ENCODE results near the gene ATF7IP. TPM values are rescaled to one million over a fixed set of nuclear protein-coding genes. Genes with fewer than 3 reads are reported as not detected.
"Not testable (repeated sequence)": the region's sequence is repeated elsewhere in the genome, so short reads cannot be mapped to it uniquely, and the experiment has no call there.

Gene ATF7IP
- 100 to 1,000 TPM in 6 of 7 donors, 10 to 100 TPM in 1; 84.5 to 170 (median 132) TPM for total RNA-seq
- polyA plus RNA-seq: 10 to 100 TPM; 10.2 to 19.2 (median 15.7) TPM
- long read RNA-seq, donor 1, full-length matches to known transcripts: 4 of 9 reads
- long read RNA-seq, donor 1, partial matches to known transcripts: 5 of 9 reads
- long read RNA-seq, donor 1, other reads (novel, unspliced or antisense): 0 of 9 reads
- long read RNA-seq, donor 2, full-length matches to known transcripts: 1 of 1 reads
- long read RNA-seq, donor 2, partial matches to known transcripts: 0 of 1 reads
- long read RNA-seq, donor 2, other reads (novel, unspliced or antisense): 0 of 1 reads

- TF ChIP-seq POLR2AphosphoS5 (IDR thresholded peaks at IDR 0.05) (peak; percentile 98 to 99 (median 99)), POLR2A (IDR thresholded peaks at IDR 0.05) (peak in 2 of 3 donors; percentile 72 to 80), CTCF (IDR thresholded peaks at IDR 0.05 in 8 of 11, conservative IDR thresholded peaks at IDR 0.05 in 3 of 11) (peak in 9 of 11 experiments; percentile 20 to 62 (median 47))
- Histone ChIP-seq H3K27ac (peak within 1 kb of the TSS; percentile 97 to 99 (median 98)), H3K4me3 (peak within 1 kb of the TSS; percentile 45 to 79 (median 56)), H3K27me3 (replicated peaks in 1 of 7) (no peaks in the 10 kb centered on the region), H3K4me1 (peaks cover 12 to 65% (median 40%) of the 10 kb centered on the region in 6 donors), H3K36me3 (peaks cover 0 to 18% (median 8%) of the 10 kb centered on the region in 6 donors), H3K9me3 (peaks cover 0 to 22% (median 0%) of the 10 kb centered on the region in 8 donors)
- peak; percentile 98 for DNase-seq
- intact Hi-C loops (cut with DNase I; ENCODE audit: low total_unique reads): loop anchor here (2.0 kb wide), 1 partner anchor 105 kb away; no protein-coding TSS in a partner anchor
- 0% methylated on average over 52 to 55 of the region's 55 CpGs for WGBS, 5 donors
Observed at GRCh38 chr12:14365294-14366208, at the start of gene ATF7IP. TSS of gene ATF7IP (plus strand) at chr12:14365682. CDS start at chr12:14423916, 58,234 bp downstream.

- DNase-seq: no peak
- no peak for TF ChIP-seq POLR2AphosphoS5 (IDR thresholded peaks at IDR 0.05)
- TF ChIP-seq POLR2A (IDR thresholded peaks at IDR 0.05): no peak
- no peak for TF ChIP-seq CTCF (IDR thresholded peaks at IDR 0.05 in 8 of 11, conservative IDR thresholded peaks at IDR 0.05 in 3 of 11)
- H3K4me3 ChIP-seq: no peak overlapping the region
- peaks cover 0 to 6% (median 0%) of the 10 kb centered on the region in 6 donors for H3K4me1 ChIP-seq
- intact Hi-C loops (cut with DNase I; ENCODE audit: low total_unique reads): no loop called here
- H3K36me3 ChIP-seq: no peaks in the 10 kb centered on the region
- H3K9me3 ChIP-seq: peaks cover 0 to 7% (median 0%) of the 10 kb centered on the region in 8 donors
- WGBS, 5 donors: 85 to 93% (median 87%) methylated on average over 4 of the region's 4 CpGs
- no peaks in the 10 kb centered on the region for H3K27me3 ChIP-seq (replicated peaks in 1 of 7)
- H3K27ac ChIP-seq: no peak overlapping the region
Observed at GRCh38 chr12:14317362-14318146, 47.9 kb upstream of the ATF7IP start.

- H3K36me3 ChIP-seq; H3K27ac ChIP-seq; H3K27me3 ChIP-seq (replicated peaks in 1 of 7); intact Hi-C loops (cut with DNase I; ENCODE audit: low total_unique reads); H3K9me3 ChIP-seq; DNase-seq; H3K4me3 ChIP-seq; H3K4me1 ChIP-seq: not testable (repeated sequence)
- WGBS, 5 donors: 92 to 98% (median 95%) methylated on average over 11 to 38 of the region's 38 CpGs
Observed at GRCh38 chr12:14319704-14320427, 45.6 kb upstream of the ATF7IP start.

GRCh38 chr12:14322403-14322802 is 43.1 kb upstream of the ATF7IP start:
- Histone ChIP-seq H3K27me3 (replicated peaks in 1 of 7) (no peaks in the 10 kb centered on the region), H3K36me3 (no peaks in the 10 kb centered on the region), H3K4me1 (no peaks in the 10 kb centered on the region), H3K27ac (no peak overlapping the region), H3K9me3 (no peaks in the 10 kb centered on the region), H3K4me3 (no peak overlapping the region)
- TF ChIP-seq CTCF (IDR thresholded peaks at IDR 0.05 in 8 of 11, conservative IDR thresholded peaks at IDR 0.05 in 3 of 11): no peak
- TF ChIP-seq POLR2AphosphoS5 (IDR thresholded peaks at IDR 0.05): no peak
- TF ChIP-seq POLR2A (IDR thresholded peaks at IDR 0.05): no peak
- intact Hi-C loops (cut with DNase I; ENCODE audit: low total_unique reads): no loop called here
- no peak for DNase-seq
